K562 treated with DMSO at 1 percent for 12 hours (cell line): ENCODE results near the gene LPGAT1. TPM values are rescaled to one million over a fixed set of nuclear protein-coding genes. Genes with fewer than 3 reads are reported as not detected.

ENCODE experiments used
- total RNA-seq: library from RNA; unstranded; fragments of 300-600 nt; gene quantifications from 2 replicates; pipeline ENCODE4 v1.2.3, GENCODE V29; 2022; ENCODE audit not compliant: insufficient read depth

The LPGAT1 gene
- 7.7 and 25.5 TPM in 2 replicates for total RNA-seq

GRCh38 chr1:211830328-211831142 lies at the start of gene LPGAT1:
Gene LPGAT1 (minus strand): TSS chr1:211830763. CDS start chr1:211829296, 1,467 bp downstream.

Other genes with a start within 250 kb of the LPGAT1 start
- 40.1 and 75.6 TPM in 2 replicates for gene NEK2, start 155.1 kb downstream of the LPGAT1 start, total RNA-seq
- 11.7 and 34.7 TPM in 2 replicates for gene INTS7, start 204.8 kb upstream of the LPGAT1 start, total RNA-seq
- gene DTL, start 205.0 kb upstream of the LPGAT1 start, total RNA-seq: 12.5 and 39.7 TPM in 2 replicates